DMS114 treated with DMSO at 0.1 percent for 48 hours (cell line): ENCODE results near the gene NINJ1.
A peak's percentile ranks its signal among the peaks of the same experiment; 100 is the strongest.
"Not testable (repeated sequence)": the region's sequence is repeated elsewhere in the genome, so short reads cannot be mapped to it uniquely, and the experiment has no call there.

Source experiments
- DNase-seq: peaks from one replicate; lab custom pipeline; 2025; ENCODE audit not compliant: unreplicated experiment; lab: John Stamatoyannopoulos, UW

The NINJ1 gene

DNA sequence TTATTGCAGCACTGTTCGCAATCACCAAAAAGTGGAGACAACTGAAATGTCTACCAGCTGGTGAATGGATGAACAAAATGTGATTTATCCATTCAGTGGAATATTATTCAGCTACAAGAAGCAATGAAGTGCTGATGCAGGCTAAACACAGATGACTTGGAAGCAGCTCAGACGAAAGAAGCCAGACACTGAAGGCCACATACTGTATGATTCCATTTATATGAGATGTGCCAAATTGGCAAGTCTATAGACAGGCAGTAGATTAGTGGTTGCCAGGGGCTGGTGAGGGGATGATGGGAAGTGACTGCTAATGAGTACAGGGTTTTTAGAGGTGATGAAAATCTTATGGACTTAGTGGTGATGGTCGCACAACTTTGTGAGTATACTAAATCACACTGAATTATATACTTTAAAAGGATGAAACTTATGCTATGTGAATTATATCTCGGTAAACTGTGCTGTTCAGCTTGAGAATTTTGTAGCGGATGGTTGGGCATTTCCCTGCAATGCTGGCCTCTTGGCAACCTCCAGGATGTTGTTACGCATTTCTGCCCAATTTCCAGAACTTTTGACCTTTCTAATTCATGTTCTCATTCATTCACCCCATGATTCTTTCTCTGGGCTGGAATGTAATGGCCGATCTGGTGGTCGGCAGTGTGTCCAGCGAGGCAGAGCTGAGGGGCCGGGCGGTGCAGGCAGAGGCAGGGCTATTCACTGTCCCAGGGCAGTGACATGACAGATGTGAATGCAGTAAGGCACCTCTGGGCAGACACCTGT is 27.9 kb upstream of the NINJ1 start:
- DNase-seq, result no peak

DNA sequence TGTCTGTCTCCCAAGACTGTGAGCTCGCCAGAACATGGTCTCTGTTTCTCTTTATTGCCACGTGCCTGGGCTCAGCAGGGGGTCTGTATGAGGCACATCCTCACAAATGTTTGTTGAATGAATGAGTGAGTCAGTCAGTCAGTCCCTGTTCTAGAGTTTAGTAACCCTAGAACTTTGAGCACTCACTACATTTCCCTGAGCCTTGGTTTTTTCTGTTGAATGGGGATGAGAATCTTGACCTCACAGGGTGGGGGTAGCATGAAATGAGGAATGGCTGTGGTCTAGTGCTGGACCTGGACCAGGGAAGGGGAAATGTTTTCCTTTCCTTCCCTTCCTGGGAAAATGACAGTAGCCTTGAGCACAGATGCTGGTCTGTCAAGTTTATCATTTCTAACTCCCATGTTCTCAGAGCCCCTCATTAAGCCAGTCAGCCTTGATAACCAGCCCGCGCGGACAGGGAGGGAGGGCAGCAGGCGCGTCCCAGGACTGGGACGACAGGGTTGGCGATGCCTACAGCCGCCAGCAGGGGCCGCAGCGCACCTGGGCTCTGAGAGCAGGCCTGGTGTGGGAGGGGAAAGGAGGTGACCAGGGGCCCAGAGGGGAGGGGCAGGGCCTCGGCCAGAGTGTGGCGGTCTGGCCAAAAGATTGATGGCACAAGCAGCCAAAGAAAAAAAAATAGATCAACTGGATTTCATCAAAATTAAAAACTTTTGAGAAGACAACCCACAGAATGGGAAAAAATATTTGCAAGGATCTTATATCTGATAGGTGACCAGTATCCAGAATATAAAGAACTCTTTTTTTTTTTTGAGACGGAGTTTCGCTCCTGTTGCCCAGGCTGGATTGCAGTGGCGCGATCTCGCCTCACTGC is 25.8 kb upstream of the NINJ1 start:
- DNase-seq, result peak; percentile 54

DNA sequence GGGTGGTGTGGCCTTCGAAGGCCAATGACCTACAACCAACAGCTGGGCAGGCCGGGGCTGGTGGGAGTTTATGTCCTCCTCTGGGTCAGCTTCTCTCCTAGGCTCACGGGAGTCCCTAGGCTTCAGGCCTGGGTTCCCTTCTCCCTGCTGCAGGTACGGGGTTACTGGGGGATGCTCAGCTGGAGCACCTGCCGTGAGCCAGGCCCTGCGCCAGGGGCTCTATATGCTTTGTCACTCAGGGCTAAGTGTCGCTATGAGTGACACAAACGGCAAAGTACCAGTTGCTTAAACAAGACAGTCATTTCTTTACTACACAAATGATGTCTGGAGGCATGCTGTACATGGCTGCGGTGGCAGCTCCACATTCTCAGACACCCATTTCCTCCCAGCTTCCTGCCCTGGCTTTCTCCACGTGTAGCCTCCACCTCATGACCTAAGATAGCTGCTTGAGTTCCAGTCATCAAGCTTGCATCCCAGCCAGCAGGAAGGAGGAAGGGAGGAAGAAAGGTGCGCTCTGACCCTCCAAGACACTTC is 22.5 kb upstream of the NINJ1 start:
- DNase-seq, result no peak

DNA sequence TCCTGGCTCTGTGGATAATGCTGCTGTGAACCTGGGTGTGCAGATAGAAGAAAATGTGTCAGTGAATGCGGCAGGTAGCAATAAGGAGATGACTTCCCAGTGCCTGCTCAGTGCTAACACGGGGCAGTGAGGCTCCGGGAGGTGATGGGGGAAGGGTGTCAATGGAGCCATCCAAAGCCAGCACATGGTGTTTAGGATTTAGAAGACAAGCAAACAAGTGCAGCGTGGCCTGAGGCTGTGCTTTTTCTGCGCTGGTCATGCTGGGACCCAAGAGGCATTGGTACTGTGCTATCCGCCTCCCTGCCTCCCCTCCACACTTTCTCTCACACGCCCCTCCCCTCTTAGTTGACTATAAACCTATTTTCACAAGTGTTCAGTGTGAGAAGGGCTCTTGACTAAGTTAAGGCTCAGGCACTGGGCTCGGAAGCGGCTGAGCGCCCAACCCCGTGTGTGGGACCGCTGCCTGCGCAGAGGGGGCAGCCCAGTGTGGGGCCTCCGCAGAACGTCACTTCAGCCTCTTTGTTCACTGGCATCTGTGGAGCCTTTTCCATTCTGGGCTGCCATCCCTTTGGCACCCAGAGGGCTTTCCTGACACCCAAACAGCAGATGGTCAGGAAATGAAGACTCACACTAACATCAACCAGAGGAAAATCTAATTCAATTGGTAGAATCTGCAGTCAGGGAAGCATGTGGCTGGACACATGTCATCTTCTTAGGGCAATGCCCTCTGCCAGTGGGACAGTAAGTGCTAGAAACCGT is 21.8 kb upstream of the NINJ1 start:
- DNase-seq, result no peak

DNA sequence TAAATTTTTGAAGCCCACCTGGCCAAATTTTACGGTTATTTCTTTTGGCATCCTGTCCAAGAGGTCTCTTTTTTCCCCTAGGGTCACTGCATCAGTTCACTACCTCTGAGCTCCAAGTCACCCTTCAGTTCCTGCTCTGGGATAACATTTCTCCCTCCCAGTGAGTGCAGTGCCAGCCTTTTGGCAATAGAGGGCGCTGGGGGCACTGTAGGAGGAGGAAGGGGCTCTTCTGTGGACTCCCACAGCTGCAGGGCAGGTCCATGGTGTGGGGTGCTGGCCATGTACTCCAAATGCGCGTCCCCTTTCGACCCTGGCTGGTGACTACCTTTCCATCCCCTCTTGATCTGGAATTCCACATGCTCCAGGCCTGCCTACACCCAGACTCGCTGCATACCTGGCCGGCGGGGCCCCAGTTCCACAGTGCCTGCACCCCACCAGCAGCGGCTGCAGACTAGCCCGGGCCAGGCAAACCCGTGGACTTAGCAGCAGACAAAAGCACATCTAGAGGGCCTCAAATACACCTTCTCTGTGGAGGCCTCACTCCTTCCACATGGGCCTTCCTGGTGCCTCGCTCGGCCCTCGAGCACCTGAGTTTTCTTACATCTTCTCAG is 20.3 kb upstream of the NINJ1 start:
- DNase-seq, result no peak

DNA sequence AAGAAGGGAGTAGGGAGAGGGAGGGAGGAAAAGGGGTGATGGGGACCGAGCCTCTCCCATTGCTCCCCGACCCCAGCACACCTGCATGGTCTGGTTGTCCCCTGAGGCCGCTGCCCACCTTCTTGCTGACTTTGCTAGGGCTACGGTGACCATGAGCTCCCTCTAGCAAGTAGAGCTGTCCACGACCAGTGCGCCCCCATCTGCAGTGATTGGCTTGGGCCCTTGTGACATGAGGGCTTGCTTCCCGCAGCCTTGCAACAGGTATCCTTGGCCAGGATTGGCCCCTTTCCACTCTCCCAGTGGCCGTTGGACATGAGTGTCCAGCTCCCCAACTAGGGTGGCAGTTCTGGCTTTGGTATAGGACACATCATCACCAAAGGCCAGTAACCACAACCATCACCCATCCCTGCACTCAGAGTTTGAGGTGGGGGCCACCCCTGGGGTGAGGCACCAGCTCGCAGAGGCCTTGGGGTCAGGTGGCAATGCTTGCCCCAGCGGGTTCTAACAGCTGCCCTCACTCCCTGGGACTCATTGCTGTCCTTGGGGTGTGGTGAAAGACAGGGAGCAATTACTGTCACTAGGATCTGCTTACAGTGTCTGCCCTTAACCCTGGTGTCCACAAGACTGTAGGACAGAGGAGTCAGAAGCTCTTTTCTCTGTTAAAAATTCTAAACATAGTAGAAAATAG is 17.2 kb upstream of the NINJ1 start:
- DNase-seq, result no peak

DNA sequence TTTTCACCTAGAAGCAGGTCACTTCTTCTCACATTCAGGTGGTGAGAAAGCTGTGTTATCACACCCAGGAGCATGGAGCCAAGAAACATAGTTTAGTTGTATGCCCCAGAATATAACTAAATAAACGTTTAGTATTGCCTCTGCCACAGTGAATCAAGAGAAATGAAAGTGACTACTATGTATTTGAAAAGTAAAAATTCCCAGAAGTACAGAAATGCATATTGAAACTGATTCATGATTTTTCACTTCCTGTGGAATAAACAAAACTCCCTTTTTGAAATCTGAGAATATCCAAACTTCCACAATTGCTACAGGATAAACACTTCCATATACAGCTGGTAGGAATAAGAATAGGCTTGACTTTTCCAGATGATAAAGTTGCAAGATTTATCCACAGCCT is 15.3 kb upstream of the NINJ1 start:
- DNase-seq, result no peak

DNA sequence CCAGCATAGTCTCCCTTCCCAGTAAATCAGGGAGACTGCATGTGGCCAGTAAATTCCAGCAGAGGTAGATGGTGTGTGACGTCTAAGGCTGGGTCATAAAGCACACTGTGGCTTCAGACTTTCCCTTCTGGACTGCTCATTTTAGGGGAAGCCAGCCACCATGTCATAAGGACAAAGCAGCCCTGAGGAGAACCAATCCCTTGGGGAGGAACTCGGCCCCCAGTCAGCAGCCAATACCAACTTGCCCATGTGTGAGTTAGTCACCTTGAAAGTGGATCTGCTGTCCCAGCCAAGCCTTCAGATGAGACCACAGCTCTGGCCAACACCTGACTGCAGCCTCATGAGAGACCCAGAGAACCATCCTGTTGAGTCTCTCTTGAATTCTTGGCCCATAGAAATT is 14.7 kb upstream of the NINJ1 start:
- no peak for DNase-seq

DNA sequence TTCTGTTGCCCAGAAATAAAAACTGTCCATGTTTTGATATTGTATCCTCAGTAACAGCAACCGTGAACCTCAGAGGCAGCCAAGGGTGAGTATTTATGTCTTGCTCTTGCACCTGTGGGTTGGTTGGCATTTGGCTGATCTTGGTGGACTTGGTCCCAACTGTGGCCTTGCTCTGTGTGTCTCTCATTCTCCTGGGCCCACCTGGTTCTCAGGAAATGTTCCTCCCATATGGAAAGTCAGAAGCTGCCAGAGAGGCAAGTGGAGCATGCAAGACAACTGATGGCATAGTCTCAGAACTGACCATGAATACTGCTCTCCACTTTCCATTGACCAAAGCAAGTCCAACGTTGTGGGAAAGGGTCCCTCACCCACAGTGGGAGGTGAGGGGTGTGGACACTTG is 13.6 kb upstream of the NINJ1 start:
- no peak for DNase-seq

DNA sequence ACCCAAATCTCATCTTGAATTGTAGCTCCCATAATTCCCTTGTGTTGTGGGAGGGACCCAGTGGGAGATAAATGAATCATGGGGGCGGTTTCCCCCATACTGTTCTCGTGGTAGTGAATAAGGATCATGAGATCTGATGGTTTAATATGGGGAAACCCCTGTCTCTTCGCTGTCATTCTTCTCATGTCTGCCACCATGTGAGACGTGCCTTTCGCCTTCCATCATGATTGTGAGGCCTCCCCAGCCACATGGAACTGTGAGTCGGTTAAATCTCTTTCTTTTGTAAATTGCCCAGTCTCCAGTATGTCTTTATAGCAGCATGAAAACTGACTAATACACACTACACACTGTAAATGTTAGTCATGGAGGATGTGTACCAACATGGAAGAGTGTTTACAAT is 12.6 kb upstream of the NINJ1 start:
- not testable (repeated sequence) for DNase-seq

DNA sequence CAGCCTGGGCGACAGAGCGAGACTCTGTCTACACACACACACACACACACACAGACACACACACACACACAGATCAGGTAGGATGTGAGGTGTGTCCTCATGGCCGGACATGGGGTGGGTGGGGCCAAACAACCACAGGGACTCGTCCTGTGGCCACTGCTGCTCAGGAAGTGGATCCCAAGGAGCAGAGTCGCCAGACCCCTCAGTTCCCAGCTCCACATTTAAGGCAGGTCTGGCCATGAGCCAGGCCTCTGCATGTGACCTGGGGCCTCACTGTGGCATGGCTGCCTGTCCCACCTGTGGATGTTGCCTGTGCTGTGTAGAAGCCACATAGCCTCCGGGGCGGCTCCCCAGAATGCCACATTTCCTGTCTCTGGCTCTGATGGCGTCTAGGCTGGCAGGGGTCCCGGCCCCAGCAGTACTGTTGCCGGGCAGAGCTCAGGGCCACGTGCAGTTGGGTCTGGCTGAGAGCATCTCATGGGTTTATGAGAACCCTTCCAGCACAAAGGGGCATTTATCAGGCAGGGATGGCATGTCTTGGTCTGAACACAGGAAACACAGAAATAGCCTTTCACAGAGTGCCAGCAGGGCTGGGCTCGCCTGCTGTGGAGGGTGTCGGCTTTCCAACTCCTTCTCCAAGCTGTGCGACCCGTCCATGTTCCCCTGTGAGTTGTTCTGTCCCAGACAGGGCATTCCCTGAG is 9.9 kb upstream of the NINJ1 start:
- DNase-seq, result no peak

DNA sequence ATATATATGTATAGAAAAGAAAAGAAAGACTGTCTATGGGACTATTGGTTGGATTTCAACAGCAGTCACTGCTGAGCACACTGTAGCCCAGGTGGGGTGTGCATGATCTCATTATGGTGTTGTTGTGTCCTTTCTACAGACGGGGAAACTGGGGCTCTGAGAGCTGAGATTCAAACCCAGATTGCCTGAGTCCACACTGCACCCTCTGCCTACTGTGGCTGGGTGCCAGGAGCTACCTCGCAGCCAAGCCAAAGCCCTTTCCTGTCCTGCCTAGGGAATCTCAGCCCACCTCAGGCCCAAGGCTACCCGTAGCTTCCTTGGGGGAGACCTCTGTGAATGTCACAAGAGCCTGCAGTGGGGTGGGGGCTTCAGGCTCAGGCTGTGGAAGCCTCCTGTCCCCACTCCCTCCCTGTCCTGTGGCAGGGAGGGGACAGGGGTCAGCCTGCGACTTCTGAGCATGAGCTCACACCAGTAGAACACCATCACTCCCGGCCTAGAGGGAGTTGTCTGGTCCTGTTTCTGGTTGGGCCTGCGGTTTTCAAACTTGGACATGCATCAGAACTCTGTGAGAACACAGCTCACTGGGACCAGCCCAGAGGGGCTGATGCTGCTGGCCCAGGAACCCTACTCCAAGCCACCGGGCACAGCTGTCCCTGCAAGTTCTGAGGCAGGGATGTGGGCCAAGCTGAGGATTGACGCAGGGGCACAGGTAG is 7.9 kb upstream of the NINJ1 start:
- no peak for DNase-seq

DNA sequence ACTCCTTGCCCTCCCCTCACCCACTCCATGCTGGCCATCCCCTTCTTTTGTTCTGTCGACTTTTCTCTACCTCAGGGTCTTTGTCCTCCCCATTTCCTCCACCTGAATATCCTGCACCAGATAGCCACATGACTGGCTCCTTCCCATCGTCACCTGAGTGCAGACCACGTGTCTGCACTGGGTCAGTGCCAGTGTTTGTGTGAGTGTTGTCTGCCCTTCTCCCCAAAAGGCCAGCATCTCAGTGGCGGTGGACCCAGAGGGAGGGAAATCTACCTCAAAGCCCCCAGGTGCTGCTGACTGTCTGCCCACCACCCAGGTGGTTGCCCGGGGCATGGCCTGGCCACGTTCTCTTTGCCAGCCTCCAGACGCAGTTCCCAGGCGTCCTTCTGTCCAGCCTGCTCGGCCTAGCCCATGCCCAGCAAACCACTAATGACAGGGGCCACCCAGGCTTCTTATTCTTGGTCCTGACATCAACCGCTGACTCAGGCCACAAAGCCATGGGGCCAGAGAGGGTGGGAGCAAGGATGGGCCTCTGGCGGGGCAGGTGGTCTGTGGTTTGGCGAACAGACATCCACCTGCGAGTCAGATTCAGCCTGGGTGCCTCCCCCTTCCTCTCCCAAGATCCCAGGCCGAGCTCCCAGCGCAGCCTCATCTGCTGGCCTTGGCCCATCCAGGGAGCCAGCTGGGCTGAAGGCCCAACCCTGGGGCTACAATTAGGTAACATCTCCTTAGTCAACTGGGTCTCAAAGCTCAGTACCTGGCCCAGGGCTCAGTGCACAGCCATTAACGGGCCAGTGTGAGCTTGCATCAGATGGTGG is 5.5 kb upstream of the NINJ1 start:
- no peak for DNase-seq

DNA sequence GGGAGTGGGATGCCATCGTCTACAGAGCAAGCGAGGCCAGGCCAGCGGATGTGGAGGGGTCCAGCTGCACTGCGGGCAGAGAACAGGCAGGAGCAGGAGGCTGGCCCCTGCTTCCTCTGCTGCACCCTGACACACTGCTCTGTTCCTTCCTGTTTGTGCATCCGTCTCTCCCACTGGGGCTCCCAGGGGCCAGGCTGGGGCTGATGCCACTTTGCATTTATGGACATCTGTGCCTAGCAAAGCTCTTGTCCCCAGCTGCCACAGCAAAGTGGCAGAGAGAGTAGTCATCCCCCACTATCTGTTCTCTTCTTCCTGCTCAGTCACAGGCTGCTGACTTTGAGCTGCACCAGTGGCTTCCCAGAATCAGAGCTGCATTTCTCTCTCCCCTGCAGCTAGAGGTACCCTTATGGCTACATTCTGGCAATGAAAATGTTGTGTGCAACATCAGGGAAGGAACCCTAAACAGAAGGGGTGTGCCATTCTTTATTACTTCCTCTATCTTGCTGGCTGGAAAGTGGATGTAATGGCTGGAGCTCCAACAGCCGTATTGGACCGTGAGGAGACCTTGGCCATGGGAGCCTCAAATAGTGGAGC is 4.2 kb upstream of the NINJ1 start:
- no peak for DNase-seq

DNA sequence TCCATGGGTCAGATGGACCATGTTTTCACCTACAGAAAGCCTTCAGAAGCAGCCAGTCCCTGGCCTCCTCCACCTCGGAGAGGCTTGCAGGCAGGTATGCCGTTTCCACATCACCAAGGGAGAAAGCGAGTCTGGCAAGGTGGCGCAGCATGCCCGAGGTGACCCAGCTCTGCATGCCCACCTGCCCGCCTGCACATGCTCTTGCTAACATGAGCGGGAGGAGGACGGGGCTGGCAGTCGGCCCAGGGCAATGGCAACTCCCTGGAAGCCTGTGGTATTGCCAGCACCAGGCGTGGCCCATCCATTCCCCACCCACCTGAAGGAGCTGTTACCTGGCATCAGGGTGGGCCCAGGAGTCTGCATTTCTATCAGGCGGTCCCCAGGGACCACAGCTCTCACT is 3.3 kb upstream of the NINJ1 start:
- no peak for DNase-seq

DNA sequence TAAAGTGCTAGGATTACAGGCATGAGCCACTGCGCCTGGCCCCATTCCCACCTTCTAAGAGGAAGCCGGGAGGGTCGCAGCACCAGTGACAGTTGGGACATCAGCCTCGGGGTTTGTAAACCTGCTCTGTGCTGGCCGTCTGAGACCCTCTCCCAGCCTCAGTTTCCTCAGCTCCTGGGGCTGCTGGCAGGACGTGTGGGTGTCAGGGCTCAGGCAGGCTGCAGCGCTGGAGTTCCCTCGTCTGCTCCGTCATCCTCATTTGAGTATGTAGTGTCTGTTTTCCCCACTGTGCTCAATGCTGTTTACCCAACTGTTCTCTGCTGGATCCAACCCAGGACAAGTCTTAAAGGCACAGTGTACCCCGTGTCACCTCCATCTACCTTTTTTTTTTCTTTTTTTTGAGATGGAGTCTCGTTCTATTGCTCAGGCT is 2.0 kb upstream of the NINJ1 start:
- DNase-seq, result no peak

DNA sequence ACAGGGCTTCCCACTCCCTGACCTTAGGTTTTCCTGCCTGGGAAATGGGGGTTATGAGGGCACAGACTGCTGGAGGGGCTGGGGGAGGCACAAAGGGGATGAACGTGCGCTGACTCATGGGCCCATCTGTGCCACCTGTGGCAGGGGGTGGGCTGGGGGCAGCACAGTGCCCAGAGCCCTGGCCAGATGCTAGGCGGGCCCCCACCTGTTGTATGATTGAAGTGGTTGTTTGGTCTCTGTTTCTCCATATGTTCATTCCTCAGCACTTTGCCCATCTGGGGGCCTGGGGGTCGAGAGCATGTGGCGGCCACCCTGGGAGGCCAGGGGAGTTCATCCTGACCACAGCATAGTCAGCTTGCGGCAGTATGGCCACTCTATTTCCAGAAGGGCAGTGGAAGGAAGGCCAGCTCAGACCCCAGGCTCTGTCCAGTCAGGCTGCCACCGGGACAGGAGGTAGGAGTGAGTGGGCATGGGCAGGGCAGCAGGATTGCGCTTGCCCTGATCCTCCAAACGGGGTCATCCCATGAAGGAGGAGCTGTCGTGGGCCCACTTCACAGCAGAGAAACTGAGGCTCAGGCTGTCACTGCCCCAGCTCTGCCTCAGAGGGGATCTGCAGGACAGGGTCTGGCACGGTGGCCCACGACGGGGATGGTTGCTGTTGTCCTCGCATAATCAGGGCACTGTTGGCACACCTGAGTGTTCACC is 841 bp upstream of the NINJ1 start:
- no peak for DNase-seq
